Osteocyte (in vitro differentiated cells): ENCODE measurements around the gene CDC14A. TPM values are rescaled to one million over a fixed set of nuclear protein-coding genes. Genes with fewer than 3 reads are reported as not detected.

ENCODE experiments used
- DNase-seq: peaks from one replicate; pipeline ENCODE4 v3.0.0; 2021; ENCODE audit warnings: mixed read lengths; ENCODE audit not compliant: unreplicated experiment; ENCODE audit errors: extremely low spot score
- H3K27ac Mint-ChIP-seq: one replicate; pipeline ENCODE4 v1.8.0; 2021; ENCODE audit warnings: mild to moderate bottlenecking, mixed read lengths; ENCODE audit not compliant: unreplicated experiment
- H3K27me3 Mint-ChIP-seq: one replicate; pipeline ENCODE4 v1.8.0; 2021; ENCODE audit warnings: mixed read lengths; ENCODE audit not compliant: unreplicated experiment
- H3K36me3 Mint-ChIP-seq: one replicate; pipeline ENCODE4 v1.8.0; 2021; ENCODE audit warnings: mixed read lengths; ENCODE audit not compliant: unreplicated experiment
- H3K4me1 Mint-ChIP-seq: one replicate; pipeline ENCODE4 v1.8.0; 2021; ENCODE audit warnings: mixed read lengths; ENCODE audit not compliant: unreplicated experiment
- H3K4me3 Mint-ChIP-seq: one replicate; pipeline ENCODE4 v1.8.0; 2021; ENCODE audit warnings: mild to moderate bottlenecking, moderate library complexity, mixed read lengths; ENCODE audit not compliant: unreplicated experiment
- H3K9me3 Mint-ChIP-seq: one replicate; pipeline ENCODE4 v1.8.0; 2021; ENCODE audit warnings: mixed read lengths; ENCODE audit not compliant: unreplicated experiment
- CTCF ChIP-seq: fragments of 200-600 bp; sonication (generic); IDR thresholded peaks from 2 replicates; pipeline ENCODE4 v1.5.0; 2021; ENCODE audit warnings: antibody characterized with exemption, mild to moderate bottlenecking, moderate library complexity
- total RNA-seq: library from RNA; stranded (reverse); gene quantifications from 2 replicates; pipeline ENCODE4 v1.2.1, GENCODE V29; 2021

CDC14A gene
- total RNA-seq, 1 donor from 2014 or later, result 2.8 TPM

- H3K27ac Mint-ChIP-seq, result no peak overlapping the region
- H3K27me3 Mint-ChIP-seq, result no peaks in the 10 kb centered on the region
- no peak overlapping the region for H3K4me3 Mint-ChIP-seq
- H3K4me1 Mint-ChIP-seq, result peaks cover 7% of the 10 kb centered on the region
- no peaks in the 10 kb centered on the region for H3K9me3 Mint-ChIP-seq
- H3K36me3 Mint-ChIP-seq, result no peaks in the 10 kb centered on the region
- no peak for TF ChIP-seq CTCF
- DNase-seq, result no peak
These were observed 165.2 kb downstream of the CDC14A start for GRCh38 chr1:100517515-100517914.

- Mint-ChIP-seq H3K27ac (no peak overlapping the region), H3K4me3 (no peak overlapping the region), H3K4me1 (peaks cover 7% of the 10 kb centered on the region), H3K9me3 (no peaks in the 10 kb centered on the region), H3K27me3 (no peaks in the 10 kb centered on the region), H3K36me3 (no peaks in the 10 kb centered on the region)
- DNase-seq, result no peak
- no peak for TF ChIP-seq CTCF
These were observed 165.7 kb downstream of the CDC14A start for GRCh38 chr1:100518023-100518422.

- Mint-ChIP-seq H3K27ac (no peak overlapping the region), H3K9me3 (no peaks in the 10 kb centered on the region), H3K4me3 (no peak overlapping the region), H3K36me3 (no peaks in the 10 kb centered on the region), H3K4me1 (peaks cover 6% of the 10 kb centered on the region), H3K27me3 (no peaks in the 10 kb centered on the region)
- DNase-seq, result no peak
- no peak for TF ChIP-seq CTCF
These were observed 170.8 kb downstream of the CDC14A start for GRCh38 chr1:100523038-100523652.

DNA sequence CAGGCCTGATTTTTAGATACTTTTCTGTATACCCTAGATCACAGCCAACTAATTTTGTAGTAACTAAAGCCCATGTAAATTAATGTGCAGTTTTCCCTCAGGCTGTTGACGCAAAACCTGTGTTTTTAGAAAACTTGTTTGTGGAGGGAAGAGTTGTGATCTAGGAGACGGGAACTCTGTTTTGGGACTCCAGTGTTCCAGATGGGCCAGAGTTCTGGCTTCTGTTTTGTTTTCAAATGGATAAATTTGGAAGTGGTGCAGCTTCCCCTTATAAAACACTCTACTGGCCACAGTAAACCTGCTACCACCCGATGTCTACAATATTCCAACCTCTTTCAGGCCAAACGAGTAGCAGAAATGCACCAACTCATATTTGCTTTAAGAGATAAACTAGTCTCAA, 172.0 kb downstream of the CDC14A start:
- H3K27ac Mint-ChIP-seq, result no peak overlapping the region
- H3K27me3 Mint-ChIP-seq, result no peaks in the 10 kb centered on the region
- H3K4me3 Mint-ChIP-seq, result no peak overlapping the region
- no peak for DNase-seq
- peaks cover 12% of the 10 kb centered on the region for H3K4me1 Mint-ChIP-seq
- TF ChIP-seq CTCF, result no peak
- H3K36me3 Mint-ChIP-seq, result no peaks in the 10 kb centered on the region
- no peaks in the 10 kb centered on the region for H3K9me3 Mint-ChIP-seq

DNA sequence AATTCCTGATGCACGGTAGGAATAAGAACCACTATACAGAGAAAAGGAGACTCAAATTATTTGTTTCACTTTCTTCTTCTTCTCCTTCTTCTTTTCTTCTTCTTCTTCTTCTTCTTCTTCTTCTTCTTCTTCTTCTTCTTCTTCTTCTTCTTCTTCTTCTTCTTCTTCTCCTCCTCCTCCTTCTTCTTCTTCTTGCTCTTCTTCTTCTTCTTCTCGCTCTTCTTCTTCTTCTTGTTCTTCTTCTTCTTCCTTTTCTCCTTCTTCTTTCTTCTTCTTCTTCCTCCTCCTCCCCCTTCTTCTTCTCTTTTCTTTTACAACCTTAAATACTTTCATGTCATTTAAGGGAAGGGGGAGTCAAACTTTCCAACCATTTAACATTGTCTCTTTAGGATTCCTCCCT, 174.6 kb downstream of the CDC14A start:
- H3K4me3 Mint-ChIP-seq, result no peak overlapping the region
- H3K4me1 Mint-ChIP-seq, result peaks cover 21% of the 10 kb centered on the region
- no peak overlapping the region for H3K27ac Mint-ChIP-seq

More for the DNA sequence above, 174.6 kb downstream of the CDC14A start:
- no peak for TF ChIP-seq CTCF
- Mint-ChIP-seq H3K36me3 (no peaks in the 10 kb centered on the region), H3K27me3 (no peaks in the 10 kb centered on the region), H3K9me3 (no peaks in the 10 kb centered on the region)
- DNase-seq, result no peak
